Measurements from ENCODE around the gene SPRN. TPM values are rescaled to one million over a fixed set of nuclear protein-coding genes. Genes with fewer than 3 reads are reported as not detected.

Gene SPRN
- total and polyA plus RNA-seq, 2 of the 4 experiments (the other 2 are of a cell fraction): 0.36 to 2.3 TPM

- Histone ChIP-seq H4K8ac (ENCODE audit: low read depth in 2 of 2, low read length in 2 of 2) (peak within 1 kb of the TSS; percentile 32 to 89; a peak in 3 of 4 replicates), H3K4me1 (ENCODE audit: control insufficient read depth, insufficient read depth, low read length) (peaks cover 7% of the 10 kb centered on the region), H3K9ac (ENCODE audit: low read depth, low read length) (peak within 1 kb of the TSS; percentile 91), H2AFZ (replicated peaks; ENCODE audit: low read length, poor library complexity) (peak within 1 kb of the TSS; percentile 100), H3K36me3 (ENCODE audit: control insufficient read depth, insufficient read depth, low read length) (peaks cover 19% of the 10 kb centered on the region), H3K4me2 (ENCODE audit: low read depth, low read length) (peak within 1 kb of the TSS; percentile 81), H3K4me3 (ENCODE audit: insufficient read depth, low read depth, low read length) (peak within 1 kb of the TSS; percentile 97), H3K9me1 (ENCODE audit: insufficient read depth, low read length) (no peaks in the 10 kb centered on the region), H3K23ac (ENCODE audit: low read depth, low read length) (peak within 1 kb of the TSS; percentile 85), H2BK120ac (ENCODE audit: low read depth, low read length) (no peak within 1 kb of the TSS), H2BK15ac (ENCODE audit: low read depth, low read length) (no peak within 1 kb of the TSS), H3K56ac (ENCODE audit: extremely low read depth, insufficient read depth, low read length) (peak within 1 kb of the TSS; percentile 79), H3K79me1 (ENCODE audit: low read depth in 1 of 2, low read length in 2 of 2) (peaks cover 6 to 12% of the 10 kb centered on the region in 2 experiments; a peak in 3 of 4 replicates), H3K27ac (ENCODE audit: insufficient read depth, low read length) (peak within 1 kb of the TSS; percentile 99), H3K27me3 (ENCODE audit: control insufficient read depth, insufficient read depth, low read length) (no peaks in the 10 kb centered on the region), H3K4ac (ENCODE audit: low read depth, low read length) (peak within 1 kb of the TSS; percentile 95), H4K5ac (ENCODE audit: low read depth, low read length) (peak within 1 kb of the TSS; percentile 97; the same call in 1 of the 2 replicates), H3K14ac (replicated peaks; ENCODE audit: low read depth, low read length) (peak within 1 kb of the TSS; percentile 96), H2BK20ac (ENCODE audit: low read depth, low read length) (no peak within 1 kb of the TSS), H2AK9ac (replicated peaks; ENCODE audit: low read depth, low read length, poor library complexity) (peak within 1 kb of the TSS; percentile 95), H3K18ac (ENCODE audit: low read depth, low read length) (no peak within 1 kb of the TSS), H4K20me1 (ENCODE audit: insufficient read depth, low read length) (no peaks in the 10 kb centered on the region), H3K9me3 (ENCODE audit: control insufficient read depth, insufficient read depth, low read length) (no peaks in the 10 kb centered on the region), H4K91ac (ENCODE audit: insufficient read depth, low read depth, low read length) (peak within 1 kb of the TSS; percentile 89), H2BK5ac (ENCODE audit: low read depth, low read length, poor library complexity, severe bottlenecking) (peak within 1 kb of the TSS; percentile 86), H2AK5ac (ENCODE audit: low read depth, low read length) (peak within 1 kb of the TSS; percentile 93)
- intact Hi-C loops (cut with micrococcal nuclease): loop anchor here (10.0 kb wide), 1 partner anchor 49 kb away; no protein-coding TSS in a partner anchor
- WGBS, 2 experiments (ENCODE audit: extremely low coverage in 2 of 2, insufficient read length in 1 of 2): 0% methylated on average over 34 of the region's 89 CpGs; no CpG with 5 or more reads in 1 of the 2 experiments
- dilution Hi-C loops (cut with HindIII; ENCODE audit: low sequenced_read_pairs, unreplicated experiment): no loop called here
- TF ChIP-seq MAZ (IDR thresholded peaks at IDR 0.05; ENCODE audit: borderline replicate concordance, low read depth, low read length): peak; percentile 80; the same call in 1 of the 2 replicates
- peak; percentile 85 for TF ChIP-seq MXI1 (IDR thresholded peaks at IDR 0.05; ENCODE audit: borderline replicate concordance, low read depth, low read length)
- TF ChIP-seq FOS (IDR thresholded peaks at IDR 0.05; ENCODE audit: low read depth, low read length): no peak
- peak; percentile 60; the same call in 1 of the 2 replicates for TF ChIP-seq POLR2A (IDR thresholded peaks at IDR 0.05; ENCODE audit: low read depth, low read length)
- no TSS peak for BruUV-seq (replicated peaks)
- in situ Hi-C loops (cut with MboI; ENCODE audit: low sequenced_read_pairs): no loop called here
- ChIA-PET CTCF (interaction anchor here (0.6 kb wide), 1 partner anchor 1028 kb away, joined by 3 read pairs; no protein-coding TSS in a partner anchor), POLR2A (ENCODE audit: unreplicated experiment) (no interaction called here)
- ATAC-seq (ENCODE audit: low read depth): peak; percentile 99
- DNase-seq: peak; percentile 81
Observed at GRCh38 chr10:133373174-133374090, 51.0 kb downstream of the SPRN start, which contains the start of gene ECHS1. TSS of gene ECHS1 (minus strand) at chr10:133373354. CDS start at chr10:133373333, 21 bp downstream.

Data from IMR-90 (cell line).